ENCODE data around the gene SMIM35. TPM values are rescaled to one million over a fixed set of nuclear protein-coding genes. Genes with fewer than 3 reads are reported as not detected.
"Not testable (repeated sequence)": the region's sequence is repeated elsewhere in the genome, so short reads cannot be mapped to it uniquely, and the experiment has no call there.

Gene SMIM35
- total RNA-seq, 1 donor from 2014 or later = not detected

DNA sequence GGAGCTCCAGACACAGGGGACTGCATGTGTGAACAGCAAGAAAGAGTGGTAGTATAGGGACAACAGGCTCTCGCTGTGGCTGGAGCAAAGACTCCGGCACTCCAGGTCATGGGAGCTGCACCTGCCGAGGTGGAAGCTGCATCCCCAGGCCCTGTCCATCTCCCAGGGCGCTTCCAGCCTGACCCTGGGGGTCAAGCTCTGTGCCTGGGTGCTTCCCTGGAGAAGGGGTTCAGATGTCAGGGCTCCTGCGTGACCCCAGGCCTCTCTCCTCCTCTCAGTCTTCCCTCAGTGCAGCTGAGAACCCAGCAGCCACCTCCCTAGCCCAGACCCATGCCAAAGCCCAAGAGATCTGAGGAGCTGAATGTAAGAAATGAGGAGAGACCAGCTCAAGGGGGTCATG, 6.5 kb downstream of the SMIM35 start:
- no peak for DNase-seq

DNA sequence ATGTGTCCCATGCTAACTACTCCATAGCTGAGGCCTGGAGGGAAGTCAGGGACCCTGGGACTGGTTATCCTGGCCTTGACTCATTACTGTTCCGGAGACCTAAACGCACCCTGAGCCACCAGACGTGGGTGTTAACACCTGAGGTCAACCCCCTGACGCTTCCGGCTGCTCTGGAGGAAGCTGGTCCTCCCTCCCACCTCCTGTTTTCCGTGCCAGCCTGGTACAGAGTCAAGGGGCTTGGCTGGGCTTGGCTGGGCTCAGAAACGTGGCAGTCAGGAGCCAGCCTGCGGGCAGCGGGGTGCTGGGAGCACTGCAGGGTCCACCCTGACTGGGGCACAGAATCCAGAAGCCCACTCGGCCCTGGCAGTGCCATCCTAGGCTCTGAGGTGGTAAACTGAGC, 7.3 kb downstream of the SMIM35 start:
- DNase-seq = no peak

DNA sequence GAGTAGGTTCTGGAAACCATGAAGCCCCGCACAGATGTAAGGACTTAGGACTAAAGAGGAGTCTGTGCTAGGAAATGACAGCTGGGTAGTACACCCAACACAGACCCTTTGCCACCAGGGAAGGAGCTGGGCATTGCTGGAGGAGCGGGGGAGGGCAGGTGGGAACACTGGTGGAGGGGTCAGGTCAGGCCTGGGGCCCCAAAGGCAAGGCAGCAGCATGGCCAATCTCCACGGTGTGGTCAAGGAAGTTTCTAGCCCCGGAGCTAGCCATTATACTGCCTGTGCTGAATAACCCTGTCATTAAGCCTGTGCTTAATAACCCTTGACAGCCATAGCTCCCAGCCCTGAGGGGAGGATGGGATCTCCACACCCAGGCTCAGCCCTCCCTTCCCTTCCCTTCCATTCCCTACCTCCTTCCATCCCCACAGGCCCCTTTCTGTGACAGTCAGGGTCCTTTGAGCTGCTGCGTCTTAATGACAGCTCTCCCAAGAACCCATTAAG, 7.8 kb downstream of the SMIM35 start:
- DNase-seq = no peak

DNA sequence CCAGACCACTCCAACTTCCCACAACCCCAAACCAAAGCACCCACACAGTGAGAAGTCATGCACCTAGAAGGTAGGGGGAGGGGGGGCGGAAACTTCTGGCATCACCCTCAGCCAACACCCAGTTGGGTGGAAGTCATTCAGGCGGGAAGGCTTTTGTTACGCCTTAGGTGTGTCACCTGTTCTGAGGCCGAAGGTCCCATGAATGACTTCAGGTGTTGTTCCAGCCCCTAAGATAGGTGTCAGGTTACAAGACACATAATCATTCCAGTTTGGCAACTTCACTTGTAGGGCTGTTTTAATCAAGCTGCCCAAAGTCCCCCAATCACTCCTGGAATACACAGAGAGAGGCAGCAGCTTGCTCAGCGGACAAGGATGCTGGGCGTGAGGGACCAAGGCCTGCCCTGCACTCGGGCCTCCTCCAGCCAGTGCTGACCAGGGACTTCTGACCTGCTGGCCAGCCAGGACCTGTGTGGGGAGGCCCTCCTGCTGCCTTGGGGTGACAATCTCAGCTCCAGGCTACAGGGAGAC, 9.9 kb downstream of the SMIM35 start, which contains the start of gene TMPRSS4:
Gene TMPRSS4, plus strand, starts transcription at position 325 of the 528 bp plus-strand sequence. CDS start 225 bp downstream, outside the sequence.
- no peak for DNase-seq

DNA sequence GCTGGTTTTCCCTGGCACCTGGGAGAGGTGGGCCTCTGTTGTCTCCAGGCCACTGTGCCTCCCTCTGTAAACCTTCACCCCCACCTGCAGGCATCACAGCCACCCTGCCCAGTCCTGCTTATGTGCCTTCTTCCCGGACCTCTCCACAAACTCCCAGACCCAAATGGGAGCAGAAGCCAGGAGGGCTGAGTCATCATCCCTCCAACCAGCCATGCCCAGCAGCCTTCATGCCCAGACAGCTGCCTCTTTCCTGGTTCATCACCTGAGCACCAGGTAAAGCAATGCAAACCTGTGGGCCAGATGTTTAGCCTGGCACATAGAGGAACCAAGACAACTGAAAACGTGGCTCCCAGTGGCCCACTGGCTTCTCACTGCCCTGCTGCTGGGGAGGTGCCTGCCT, 12.0 kb downstream of the SMIM35 start:
- no peak for DNase-seq

DNA sequence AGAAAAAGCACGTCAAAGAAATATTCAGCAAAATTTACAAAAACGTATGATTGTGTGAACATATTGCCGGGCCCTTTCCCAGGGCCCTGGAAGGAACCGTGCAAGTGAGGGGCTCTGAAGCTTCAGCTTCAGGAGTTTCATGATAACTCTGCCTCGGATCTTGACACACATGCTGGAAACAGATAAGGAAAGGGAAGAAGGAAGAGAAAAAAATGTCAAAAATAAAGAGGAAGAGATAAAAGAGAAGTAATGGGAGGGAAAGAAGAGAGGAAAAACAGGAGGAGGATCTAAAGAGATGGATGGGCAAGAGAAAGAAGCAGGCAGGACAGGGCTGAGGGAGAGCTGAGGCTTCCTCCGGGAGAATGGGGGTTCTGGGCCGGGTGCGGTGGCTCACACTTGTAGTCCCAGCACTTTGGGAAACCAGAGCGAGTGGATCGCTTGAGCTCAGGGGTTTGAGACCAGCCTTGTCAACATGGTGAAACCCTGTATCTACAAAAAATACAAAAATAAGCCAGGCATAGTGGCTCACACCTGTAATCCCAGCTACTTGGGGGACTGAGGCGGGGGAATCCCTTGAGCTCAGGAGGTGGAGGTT, 12.6 kb downstream of the SMIM35 start:
- no peak for DNase-seq

DNA sequence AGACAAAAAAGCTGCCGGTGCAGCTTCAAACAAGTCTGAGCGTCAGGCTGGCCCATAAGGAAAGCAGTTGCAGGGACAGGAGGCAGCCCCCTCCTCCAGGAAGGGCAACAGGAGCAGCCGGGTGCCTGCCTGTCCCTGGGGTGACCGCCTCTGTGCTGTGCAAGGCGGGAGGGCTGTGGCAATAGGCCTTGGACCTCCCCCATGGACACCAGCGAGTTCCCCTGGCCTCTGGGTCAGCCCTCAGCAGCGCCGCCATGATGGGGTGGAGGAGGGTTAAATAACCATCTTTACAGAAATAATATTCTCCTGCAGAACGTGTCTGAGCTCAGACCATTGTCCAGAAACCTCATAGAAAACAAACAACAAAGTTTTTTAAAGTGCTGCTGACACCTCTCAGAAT, 13.2 kb downstream of the SMIM35 start:
- DNase-seq = no peak

DNA sequence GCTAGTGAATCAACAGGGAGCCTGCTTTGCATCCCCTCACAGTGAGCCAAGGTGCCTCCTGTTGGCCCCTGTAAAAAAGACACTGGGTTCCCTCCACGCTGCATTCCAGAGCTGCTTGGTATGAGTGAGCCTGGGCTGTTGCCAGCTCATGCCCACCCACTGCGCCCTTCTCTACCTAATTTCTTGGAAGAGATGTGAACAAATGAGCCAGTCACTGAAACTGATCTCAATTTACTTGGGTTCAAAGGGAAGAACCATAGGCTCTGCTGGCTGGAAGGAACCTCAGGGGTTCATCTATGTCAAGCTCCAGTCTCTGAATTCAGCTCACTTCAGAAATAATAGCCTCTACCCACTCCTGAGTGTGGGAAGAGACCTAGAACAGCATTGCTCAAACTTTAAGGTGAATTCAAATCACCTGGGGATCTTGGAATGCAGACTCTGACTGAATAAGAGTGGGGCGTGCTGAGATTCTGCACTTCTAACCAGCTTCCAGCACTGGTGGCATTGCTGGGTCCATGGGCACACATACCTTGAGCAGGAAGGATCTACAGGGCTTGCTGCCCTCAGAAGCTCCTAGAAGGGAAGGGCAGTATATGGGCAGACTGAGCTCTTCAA, 15.2 kb downstream of the SMIM35 start:
- no peak for DNase-seq

DNA sequence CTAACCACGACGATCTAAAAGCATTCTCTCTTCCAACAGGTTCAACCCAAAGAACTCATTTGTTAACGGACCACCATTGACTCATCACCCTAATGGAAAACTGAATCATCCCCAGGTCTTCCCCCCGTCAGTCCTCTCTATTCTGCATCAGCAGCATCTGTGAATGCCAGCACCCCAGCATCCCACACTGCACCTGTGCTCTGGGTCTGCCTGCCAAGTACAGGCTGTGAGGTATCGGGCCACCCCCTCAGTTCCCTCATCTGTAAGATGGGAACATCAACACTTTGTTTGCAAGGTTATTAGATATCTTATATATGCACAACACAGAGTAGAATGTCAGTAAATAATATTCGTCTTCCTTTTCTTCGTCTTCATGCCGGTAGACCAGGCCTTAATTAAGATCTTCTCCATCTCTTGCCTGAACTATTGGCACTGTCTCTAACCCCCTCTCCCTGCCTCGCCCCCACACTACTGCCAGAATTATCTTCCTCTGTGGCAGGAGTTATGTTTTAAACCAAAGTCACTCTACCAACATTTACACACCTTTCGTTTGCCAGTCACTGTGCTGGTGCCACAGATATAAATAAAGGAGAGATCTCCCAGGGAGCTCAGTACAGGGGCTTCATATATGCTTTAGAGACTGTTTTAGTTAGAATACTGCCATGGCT, 17.7 kb downstream of the SMIM35 start:
- no peak for DNase-seq

DNA sequence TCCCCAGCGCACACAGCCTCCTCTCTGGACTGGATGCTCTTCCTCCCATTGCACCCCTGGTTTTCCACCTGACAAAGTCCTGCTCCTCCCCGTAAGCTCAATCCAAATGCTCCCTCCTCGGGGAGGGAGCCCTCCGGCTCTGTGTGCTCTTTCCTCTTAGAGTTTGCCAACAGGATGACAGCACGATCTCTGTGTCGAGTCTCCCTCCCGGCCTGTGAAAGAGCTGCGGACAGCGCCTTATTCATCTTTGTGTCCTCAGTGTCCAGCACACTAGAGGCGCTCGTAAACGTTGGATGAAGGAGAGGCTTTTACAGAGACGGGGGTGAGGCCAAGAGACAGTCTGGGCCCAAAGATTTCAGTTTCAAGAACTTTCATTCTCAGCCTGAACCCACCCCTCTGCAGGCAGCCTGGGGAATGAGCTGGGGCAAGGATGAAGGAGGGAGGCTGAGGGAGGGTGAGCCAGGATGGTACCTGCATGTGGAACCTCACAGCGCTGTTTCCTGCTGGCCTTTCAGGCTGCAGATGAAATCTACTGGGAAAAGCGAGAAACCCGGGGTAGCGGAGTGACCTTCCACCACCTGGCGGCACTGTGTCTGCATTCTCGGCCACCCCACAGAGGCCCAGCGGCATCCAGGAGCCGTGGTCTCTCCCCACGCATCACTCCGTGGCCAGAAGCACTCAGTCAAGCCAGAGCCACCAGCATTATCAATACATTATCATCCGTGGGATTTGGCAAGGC, 18.4 kb downstream of the SMIM35 start:
- no peak for DNase-seq

DNA sequence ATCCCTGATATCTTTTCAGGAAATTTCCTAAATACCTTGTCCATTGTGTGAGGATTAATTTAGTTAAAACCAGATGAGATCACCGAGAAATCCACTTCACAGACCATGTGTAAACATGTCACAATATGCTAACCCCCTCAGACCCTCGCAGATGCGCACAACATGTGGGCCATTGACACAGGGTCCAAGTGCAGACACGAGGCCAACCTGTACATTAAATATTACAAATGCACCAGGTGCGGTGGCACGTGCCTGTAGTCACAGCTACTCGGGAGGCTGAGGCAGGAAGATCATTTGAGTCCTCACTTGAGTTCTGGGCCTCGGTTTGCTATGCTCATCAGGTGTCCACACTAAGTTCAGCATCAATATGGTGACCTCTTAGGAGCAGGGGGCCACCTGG, 19.8 kb downstream of the SMIM35 start:
- no peak for DNase-seq

DNA sequence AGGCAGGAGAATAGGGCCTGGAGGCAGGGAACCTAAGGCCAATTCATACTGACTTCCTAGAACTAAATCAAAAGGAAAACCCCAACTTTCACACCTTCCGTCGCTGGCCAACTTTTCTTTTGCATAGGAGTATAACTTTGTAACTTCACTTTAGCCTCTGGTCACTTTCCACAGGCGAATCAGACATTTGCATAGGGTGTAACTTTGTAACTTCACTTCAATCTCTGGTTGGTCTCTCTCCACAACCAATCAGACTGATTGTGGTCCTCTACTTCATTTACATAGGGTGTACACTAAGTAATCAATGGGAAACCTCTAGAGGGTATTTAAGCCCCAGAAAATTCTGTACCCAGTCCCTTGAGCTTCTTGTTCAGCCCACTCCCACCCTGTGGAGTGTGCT, 21.4 kb downstream of the SMIM35 start:
- no peak for DNase-seq

DNA sequence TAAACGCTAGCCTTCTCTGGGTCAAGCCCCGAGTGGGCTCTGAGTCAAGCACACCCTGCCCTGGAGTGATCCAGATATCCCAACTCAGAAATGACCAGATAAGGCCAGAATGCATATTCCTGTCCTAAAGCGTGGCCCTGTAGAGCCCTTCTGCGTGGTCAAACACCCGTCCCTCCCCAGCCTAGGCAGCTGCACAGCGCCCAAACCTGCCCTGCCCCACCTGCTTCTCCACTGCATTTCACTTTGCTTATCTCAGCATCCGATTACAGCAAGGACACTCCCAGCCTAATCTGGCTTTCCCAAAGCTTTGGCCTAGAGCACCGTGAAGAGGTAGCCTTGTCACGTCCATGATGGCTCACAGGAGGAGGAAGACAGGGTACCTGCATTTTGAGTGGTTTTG, 21.8 kb downstream of the SMIM35 start:
- no peak for DNase-seq

DNA sequence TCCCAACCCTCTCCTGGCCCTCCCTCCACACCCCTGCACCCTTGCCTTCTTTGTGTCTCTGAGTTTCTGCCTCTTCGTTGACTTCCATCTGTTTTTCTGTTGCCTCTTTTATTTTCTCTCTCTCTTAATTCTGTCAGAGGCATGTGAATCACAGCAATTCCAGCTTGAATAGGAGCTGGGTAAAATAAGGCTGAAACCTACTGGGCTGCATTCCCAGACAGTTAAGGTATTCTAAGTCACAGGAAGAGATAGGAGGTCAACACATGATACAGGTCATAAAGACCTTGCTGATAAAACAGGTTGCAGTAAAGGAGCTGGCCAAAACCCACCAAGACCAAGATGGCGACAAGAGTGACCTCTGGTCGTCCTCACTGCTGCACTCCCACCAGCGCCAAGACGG, 24.1 kb downstream of the SMIM35 start:
- DNase-seq = not testable (repeated sequence)

DNA sequence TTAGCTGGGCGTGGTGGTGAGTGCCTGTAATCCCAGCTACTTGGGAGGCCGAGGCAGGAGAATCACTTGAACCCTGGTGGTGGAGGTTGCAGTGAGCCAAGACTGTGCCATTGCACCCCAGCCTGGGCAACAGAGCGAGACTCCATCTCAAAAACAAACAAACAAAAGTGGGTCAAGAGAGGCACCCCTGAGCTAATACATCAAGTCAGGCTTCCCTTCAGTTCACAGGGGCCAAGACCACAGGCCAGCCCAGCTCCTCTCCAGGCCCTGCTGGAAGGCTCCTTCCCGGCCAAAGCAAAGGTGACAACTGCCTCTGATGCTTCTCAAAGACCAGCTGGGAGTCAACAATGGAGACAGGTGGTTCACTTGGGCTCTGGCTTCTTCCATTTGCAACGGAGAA, 24.6 kb downstream of the SMIM35 start:
- DNase-seq = not testable (repeated sequence)

DNA sequence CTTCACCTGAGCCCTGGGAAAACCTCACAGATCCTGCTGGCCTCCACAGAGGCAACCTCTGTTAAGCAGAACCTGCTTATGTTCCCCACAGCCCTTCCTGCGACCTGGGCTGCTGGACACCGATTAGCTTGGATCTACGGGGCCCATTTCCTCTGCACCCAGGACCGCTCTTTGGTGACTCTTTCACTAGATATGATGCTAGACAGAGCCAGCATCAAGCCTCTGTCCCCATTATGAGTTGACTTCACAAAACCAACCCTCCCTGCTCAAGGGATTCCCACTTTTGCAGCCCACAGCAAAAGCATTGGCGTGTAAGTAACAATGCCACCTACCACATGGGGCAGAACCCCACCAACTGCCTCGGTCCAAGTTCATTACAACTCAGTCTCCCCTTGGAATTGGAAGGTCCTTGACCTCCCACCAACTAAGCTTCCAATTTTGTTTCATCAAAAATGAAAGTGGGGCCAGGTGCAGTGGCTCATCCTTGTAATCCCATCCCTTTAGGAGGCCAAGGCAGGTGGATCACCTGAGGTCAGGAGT, 25.1 kb downstream of the SMIM35 start:
- DNase-seq = no peak

DNA sequence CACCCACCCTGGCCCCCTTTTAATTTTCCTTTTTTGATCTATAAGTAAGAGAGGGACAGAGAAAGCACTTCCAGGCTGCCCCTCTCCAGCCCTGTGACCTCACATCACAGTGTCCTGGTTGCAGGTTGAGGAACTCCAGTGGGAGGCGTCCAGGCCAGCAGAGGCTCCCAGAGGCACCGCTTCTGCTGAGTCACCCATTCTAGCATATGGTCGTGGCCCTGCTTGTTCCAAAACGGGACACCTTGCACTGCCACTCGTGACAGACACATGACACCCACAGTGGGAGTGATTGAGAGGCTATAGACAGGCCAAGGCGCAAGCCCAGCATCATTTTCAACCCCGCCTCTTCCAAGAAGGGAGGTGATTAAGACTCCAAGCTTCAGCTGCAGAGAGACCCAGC, 25.9 kb downstream of the SMIM35 start:
- DNase-seq = no peak

DNA sequence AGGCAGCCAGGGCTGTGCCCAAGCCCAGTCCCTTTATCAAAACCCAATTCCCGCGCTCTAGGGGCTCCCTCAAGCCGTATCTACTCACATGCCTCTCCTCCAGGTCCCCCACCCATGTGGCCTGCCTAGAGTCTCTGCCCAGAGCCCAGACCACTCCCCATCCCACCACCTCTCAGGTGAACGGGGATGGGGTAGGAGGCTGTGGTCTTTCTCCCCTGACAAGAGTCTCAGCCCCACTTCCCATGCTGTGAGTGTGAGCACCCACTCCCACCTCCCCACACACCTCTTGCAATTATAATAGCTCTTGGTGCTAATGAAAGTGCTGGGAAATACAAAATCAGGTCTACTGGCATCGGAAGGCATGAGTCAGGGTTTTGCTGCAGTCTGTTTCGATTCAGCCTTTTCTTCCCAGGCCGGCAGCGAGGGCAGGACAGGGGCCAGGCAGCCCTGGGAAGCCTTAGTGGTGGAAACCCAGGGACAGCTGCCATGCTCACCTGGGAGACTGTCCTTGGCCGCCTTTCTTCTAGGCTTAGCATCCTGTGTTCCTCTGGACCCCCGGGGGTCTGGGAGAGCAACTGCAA, 26.6 kb downstream of the SMIM35 start:
- DNase-seq = no peak

DNA sequence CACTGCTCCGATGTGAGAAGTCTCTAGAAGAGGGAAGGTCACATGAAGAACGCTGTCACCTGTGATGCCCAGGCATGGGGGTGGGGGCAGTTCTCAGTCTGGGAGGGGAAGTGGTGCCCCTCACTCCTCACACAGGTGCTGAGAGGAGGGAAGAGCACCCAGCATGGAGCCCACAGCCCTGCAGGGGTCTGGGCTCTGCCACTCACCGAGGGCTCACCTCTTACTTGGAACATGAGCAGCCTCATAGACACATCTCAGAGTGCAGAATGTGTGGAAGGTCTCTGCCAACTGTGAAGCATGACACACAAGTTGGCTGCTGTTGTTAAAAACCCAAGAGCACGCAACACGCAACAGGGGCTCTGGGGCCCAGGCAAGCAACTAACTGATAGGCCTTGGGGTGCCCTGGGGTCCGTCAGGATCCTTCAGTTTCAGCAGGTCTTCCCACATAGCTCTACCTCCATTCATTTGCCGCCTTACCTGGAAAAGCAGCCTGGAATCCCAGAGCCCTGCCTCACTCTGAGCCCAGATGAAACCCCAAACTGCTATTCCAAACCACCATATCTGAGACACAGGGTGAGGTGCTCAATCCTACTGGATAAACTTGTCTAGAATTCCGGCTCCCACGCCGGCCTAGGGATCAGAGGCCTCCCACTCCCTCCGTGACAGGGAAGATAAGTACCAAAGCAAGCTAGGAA, 27.4 kb downstream of the SMIM35 start:
- no peak for DNase-seq

DNA sequence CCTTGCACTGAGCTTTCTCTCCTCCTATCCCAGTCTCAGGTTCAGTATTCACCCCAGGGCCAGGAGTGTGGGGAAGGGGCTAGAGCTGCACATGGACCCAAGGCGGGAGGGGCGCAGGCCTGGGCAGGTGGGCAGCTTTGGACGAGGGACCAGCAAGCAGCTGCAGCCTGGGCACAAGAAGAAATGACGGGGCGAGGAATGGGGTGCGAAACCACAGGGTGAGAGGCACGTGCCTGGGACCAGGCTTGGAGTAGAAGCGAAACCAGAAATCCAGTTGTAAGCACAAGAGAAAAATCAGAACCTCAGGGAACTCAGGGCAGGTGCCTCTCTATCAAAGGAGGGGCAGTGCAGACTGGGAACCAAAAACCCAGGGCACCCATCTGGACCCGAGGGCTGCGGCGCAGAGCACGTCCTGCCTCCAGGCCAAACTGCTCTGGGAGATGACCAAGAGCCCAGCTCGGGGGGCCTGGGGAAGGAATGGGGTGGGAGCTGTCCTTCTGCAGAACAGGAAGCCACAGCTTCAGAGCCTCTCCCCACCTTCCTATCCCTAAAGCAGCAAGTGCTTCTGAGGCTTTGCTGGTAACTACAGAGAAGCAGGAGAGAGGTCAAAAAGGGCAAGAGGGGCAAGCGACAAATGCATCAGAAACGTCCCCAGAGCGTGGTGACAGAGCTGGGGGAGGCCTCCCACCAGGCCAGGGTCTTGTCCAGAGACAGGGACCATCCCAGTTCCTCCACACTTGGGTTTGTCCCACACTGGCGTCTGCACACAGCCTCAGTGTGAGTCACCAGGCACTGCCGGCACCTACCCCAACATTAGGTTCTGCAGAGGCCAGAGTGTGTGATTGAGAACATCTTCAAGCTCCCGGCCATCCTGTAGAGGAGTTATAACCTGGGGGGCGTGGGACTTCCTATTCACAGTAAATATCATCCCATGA, 28.2 kb downstream of the SMIM35 start:
- no peak for DNase-seq

All from occipital lobe (tissue), 2 donors.